IMR-90 (cell line): Measurements from ENCODE around the gene CCDC54. TPM values are rescaled to one million over a fixed set of nuclear protein-coding genes. Genes with fewer than 3 reads are reported as not detected.

Source experiments
- ATAC-seq: fragments of 200-7000 bp; cut with Tn5 transposase; 2 replicates; pipeline ENCODE4 v1.9.1; 2020; ENCODE audit warnings: low read depth, mild to moderate bottlenecking, moderate library complexity
- BruUV-seq: library from RNA; stranded (reverse); fragments of 400-500 nt; replicated peaks from 2 replicates; lab custom pipeline; 2021; lab: Mats Ljungman, UMichigan
- CTCF ChIA-PET: fragments of 300-600 bp; formaldehyde crosslinking; extraction: SDS; loops from one replicate; lab custom pipeline; 2021; ENCODE audit warnings: antibody characterized with exemption; lab: Yijun Ruan, JAX
- POLR2A ChIA-PET: fragments of 300-600 bp; sonication (Branson Sonifier 250); formaldehyde crosslinking; loops from one replicate; lab custom pipeline; 2022; ENCODE audit warnings: antibody characterized with exemption; ENCODE audit not compliant: unreplicated experiment; lab: Charles Lee
- DNase-seq: peaks from one replicate; pipeline ENCODE4 v3.0.0; 2013
- H2AFZ ChIP-seq: replicated peaks from 2 replicates; pipeline ENCODE3; 2013; ENCODE audit warnings: low read length, mild to moderate bottlenecking; ENCODE audit not compliant: poor library complexity
- H2AK5ac ChIP-seq: 2 replicates; pipeline ENCODE4 v1.6.1; 2013; ENCODE audit warnings: low read depth, low read length, inconsistent platforms
- H2AK9ac ChIP-seq: replicated peaks from 2 replicates; pipeline ENCODE3; 2013; ENCODE audit warnings: mild to moderate bottlenecking, low read depth, low read length, moderate library complexity; ENCODE audit not compliant: poor library complexity
- H2BK120ac ChIP-seq: 2 replicates; pipeline ENCODE4 v1.6.1; 2013; ENCODE audit warnings: low read depth, low read length, inconsistent platforms
- H2BK15ac ChIP-seq: 3 replicates; pipeline ENCODE4 v1.6.1; 2013; ENCODE audit warnings: low read depth, low read length, inconsistent platforms
- H2BK20ac ChIP-seq: 2 replicates; pipeline ENCODE4 v1.6.1; 2013; ENCODE audit warnings: low read depth, mild to moderate bottlenecking, inconsistent platforms, low read length, moderate library complexity
- H2BK5ac ChIP-seq: 2 replicates; pipeline ENCODE4 v1.6.1; 2013; ENCODE audit warnings: mild to moderate bottlenecking, low read depth, low read length, inconsistent platforms; ENCODE audit not compliant: poor library complexity, severe bottlenecking
- H3K14ac ChIP-seq: replicated peaks from 2 replicates; pipeline ENCODE4 v1.6.1; 2013; ENCODE audit warnings: low read depth, low read length, inconsistent platforms
- H3K18ac ChIP-seq: 2 replicates; pipeline ENCODE4 v1.6.1; 2013; ENCODE audit warnings: low read depth, low read length, control low read depth
- H3K23ac ChIP-seq: 2 replicates; pipeline ENCODE4 v1.6.1; 2013; ENCODE audit warnings: low read depth, low read length, inconsistent platforms
- H3K27ac ChIP-seq: 2 replicates; pipeline ENCODE4 v1.5.1; 2013; ENCODE audit warnings: mild to moderate bottlenecking, control low read depth, low read length; ENCODE audit not compliant: insufficient read depth
- H3K27me3 ChIP-seq: 2 replicates; pipeline ENCODE4 v1.6.1; 2013; ENCODE audit warnings: low read length; ENCODE audit not compliant: control insufficient read depth, insufficient read depth
- H3K36me3 ChIP-seq: 2 replicates; pipeline ENCODE4 v1.6.1; 2013; ENCODE audit warnings: low read length, mixed read lengths; ENCODE audit not compliant: control insufficient read depth, insufficient read depth
- H3K4ac ChIP-seq: 2 replicates; pipeline ENCODE4 v1.6.1; 2013; ENCODE audit warnings: low read depth, low read length, inconsistent platforms
- H3K4me1 ChIP-seq: 2 replicates; pipeline ENCODE4 v1.6.1; 2013; ENCODE audit warnings: low read length, mixed read lengths; ENCODE audit not compliant: control insufficient read depth, insufficient read depth
- H3K4me2 ChIP-seq: 2 replicates; pipeline ENCODE4 v1.6.1; 2013; ENCODE audit warnings: low read depth, mild to moderate bottlenecking, control low read depth, low read length, moderate library complexity
- H3K4me3 ChIP-seq: 2 replicates; pipeline ENCODE4 v1.5.1; 2013; ENCODE audit warnings: low read depth, mild to moderate bottlenecking, control low read depth, low read length, moderate library complexity; ENCODE audit not compliant: insufficient read depth
- H3K56ac ChIP-seq: 2 replicates; pipeline ENCODE4 v1.6.1; 2013; ENCODE audit warnings: low read length, inconsistent platforms; ENCODE audit not compliant: insufficient read depth; ENCODE audit errors: extremely low read depth
- H3K79me1 ChIP-seq, 2 experiments: 2 replicates each; pipeline ENCODE4 v1.6.1; 2013; ENCODE audit warnings: low read length in 2 of 2, inconsistent platforms in 1 of 2, low read depth in 1 of 2
- H3K9ac ChIP-seq: 2 replicates; pipeline ENCODE4 v1.6.1; 2013; ENCODE audit warnings: low read depth, low read length, control low read depth
- H3K9me1 ChIP-seq: 2 replicates; pipeline ENCODE4 v1.6.1; 2013; ENCODE audit warnings: low read length, inconsistent platforms; ENCODE audit not compliant: insufficient read depth
- H3K9me3 ChIP-seq: 2 replicates; pipeline ENCODE4 v1.6.1; 2013; ENCODE audit warnings: low read length; ENCODE audit not compliant: control insufficient read depth, insufficient read depth
- H4K20me1 ChIP-seq: 2 replicates; pipeline ENCODE4 v1.6.1; 2013; ENCODE audit warnings: low read length, inconsistent platforms; ENCODE audit not compliant: insufficient read depth
- H4K5ac ChIP-seq: 2 replicates; pipeline ENCODE4 v1.6.1; 2013; ENCODE audit warnings: mild to moderate bottlenecking, low read depth, low read length, control low read depth
- H4K8ac ChIP-seq, 2 experiments: 2 replicates each; pipeline ENCODE4 v1.6.1; 2013; ENCODE audit warnings: low read depth in 2 of 2, low read length in 2 of 2, control low read depth in 1 of 2, inconsistent platforms in 1 of 2
- H4K91ac ChIP-seq: 2 replicates; pipeline ENCODE4 v1.6.1; 2013; ENCODE audit warnings: low read depth, low read length, inconsistent platforms; ENCODE audit not compliant: insufficient read depth
- MAZ ChIP-seq: IDR thresholded peaks from 2 replicates; pipeline ENCODE4 v1.6.1; 2012; ENCODE audit warnings: low read depth, mild to moderate bottlenecking, low read length, improper control_type of control experiment, moderate library complexity, borderline replicate concordance
- MXI1 ChIP-seq: IDR thresholded peaks from 2 replicates; pipeline ENCODE4 v1.6.1; 2012; ENCODE audit warnings: low read depth, mild to moderate bottlenecking, low read length, moderate library complexity, borderline replicate concordance
- WGBS, 2 experiments: methylation state at CpG; one replicate each; pipeline versions ENCODE4 v1.1.5 to v1.1.7; 2013; ENCODE audit warnings: missing lambda C conversion rate in 2 of 2; ENCODE audit not compliant: insufficient read length in 1 of 2; ENCODE audit errors: extremely low coverage in 2 of 2; 5-methylcytosine and 5-hydroxymethylcytosine counted together
- dilution Hi-C: fragments of 300-500 bp; cut with HindIII; formaldehyde crosslinking; loops from one replicate; pipeline ENCODE4 v1.14.3; 2018; ENCODE audit warnings: low sequenced_read_pairs; ENCODE audit not compliant: unreplicated experiment
- in situ Hi-C: fragments of 300-500 bp; cut with MboI; formaldehyde crosslinking; loops from 3 replicates; pipeline ENCODE4 v1.14.3; 2019; ENCODE audit warnings: low sequenced_read_pairs, inconsistent platforms, mixed read lengths
- intact Hi-C: fragments of 100-400 bp; cut with micrococcal nuclease; formaldehyde crosslinking; loops from 2 replicates; pipeline ENCODE4 v1.10.0; 2022
- polyA plus RNA-seq, 3 experiments: library from polyadenylated mRNA; depleted of rRNA; stranded (reverse); fragments of >200 nt; gene quantifications; 2 replicates each; pipeline ENCODE4 v1.2.3, GENCODE V29; 2012; ENCODE audit warnings: low replicate concordance in 1 of 3
- total RNA-seq: library from RNA; depleted of rRNA; stranded (reverse); fragments of >200 nt; gene quantifications from 2 replicates; pipeline ENCODE4 v1.2.3, GENCODE V29; 2012

Gene CCDC54
- total and polyA plus RNA-seq, 2 of the 4 experiments (the other 2 are of a cell fraction): not detected

DNA sequence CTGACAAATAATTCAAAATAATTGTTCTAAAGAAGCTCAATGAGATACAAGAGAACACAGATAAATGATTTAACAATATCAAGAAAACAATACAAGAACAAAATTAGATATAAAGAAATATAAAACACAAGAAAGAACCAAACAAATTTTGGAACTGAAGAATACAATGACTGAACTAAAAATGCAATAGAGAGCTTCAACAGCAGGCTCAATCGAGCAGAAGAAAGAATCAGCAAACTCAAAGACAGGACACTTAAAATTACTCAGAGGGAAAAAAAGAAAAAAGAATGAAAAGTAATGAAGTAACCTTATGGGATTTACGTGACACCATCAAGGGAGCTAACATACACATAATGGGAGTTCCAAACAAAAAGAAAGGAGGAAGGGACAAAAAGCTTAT, 32.1 kb downstream of the CCDC54 start:
- intact Hi-C loops: no loop called here
- no peak overlapping the region for H4K5ac ChIP-seq
- no peak overlapping the region for H2BK15ac ChIP-seq
- DNase-seq (no peak), ATAC-seq (no peak)
- no CpG with 5 or more reads among the region's 2 CpGs for WGBS, 2 experiments
- H3K36me3 ChIP-seq: no peaks in the 10 kb centered on the region
- no peak overlapping the region for H2BK20ac ChIP-seq
- no peak overlapping the region for H2AK5ac ChIP-seq
- ChIA-PET CTCF (interaction anchor here (0.8 to 1.7 kb wide), 2 partner anchors 12 to 138 kb away, joined by 3 to 9 read pairs; no protein-coding TSS in a partner anchor), POLR2A (no interaction called here)
- H4K20me1 ChIP-seq: no peaks in the 10 kb centered on the region
- no peaks in the 10 kb centered on the region for H3K9me1 ChIP-seq
- no peak overlapping the region for H2AFZ ChIP-seq
- H3K56ac ChIP-seq: no peak overlapping the region
- in situ Hi-C loops: no loop called here
- no peak overlapping the region for H2BK5ac ChIP-seq
- TF ChIP-seq MAZ (no peak), MXI1 (no peak)
- H3K23ac ChIP-seq: no peak overlapping the region
- H3K27me3 ChIP-seq: no peaks in the 10 kb centered on the region
- H3K14ac ChIP-seq: no peak overlapping the region
- dilution Hi-C loops: no loop called here
- no peak overlapping the region for H4K8ac ChIP-seq
- H3K9ac ChIP-seq: no peak overlapping the region
- H3K4ac ChIP-seq: no peak overlapping the region
- no peak overlapping the region for H3K4me3 ChIP-seq
- H4K91ac ChIP-seq: no peak overlapping the region
- no peak overlapping the region for H3K4me2 ChIP-seq
- no peak overlapping the region for H3K27ac ChIP-seq
- H3K79me1 ChIP-seq: no peaks in the 10 kb centered on the region
- H3K4me1 ChIP-seq: peaks cover 2% of the 10 kb centered on the region; the same call in 1 of the 2 replicates
- H3K9me3 ChIP-seq: peaks cover 9% of the 10 kb centered on the region
- no peak overlapping the region for H2AK9ac ChIP-seq
- no TSS peak for BruUV-seq
- H3K18ac ChIP-seq: no peak overlapping the region
- no peak overlapping the region for H2BK120ac ChIP-seq
